HFFc6 (cell line): ENCODE measurements around the gene C10orf62. TPM values are rescaled to one million over a fixed set of nuclear protein-coding genes. Genes with fewer than 3 reads are reported as not detected.
"Not testable (repeated sequence)": the region's sequence is repeated elsewhere in the genome, so short reads cannot be mapped to it uniquely, and the experiment has no call there.

Experiments
- DNase-seq: peaks from one replicate; pipeline ENCODE4 v3.0.0-alpha.2; 2018
- H3K27ac Mint-ChIP-seq: 2 replicates; pipeline ENCODE4 v1.8.0; 2020; ENCODE audit warnings: mild to moderate bottlenecking, mixed read lengths
- H3K27me3 Mint-ChIP-seq: 2 replicates; pipeline ENCODE4 v1.8.0; 2021; ENCODE audit warnings: mild to moderate bottlenecking, moderate library complexity, mixed read lengths; ENCODE audit not compliant: insufficient read depth
- H3K36me3 Mint-ChIP-seq: 2 replicates; pipeline ENCODE4 v1.8.0; 2021; ENCODE audit warnings: low read depth, mixed read lengths
- H3K4me1 Mint-ChIP-seq: 2 replicates; pipeline ENCODE4 v1.8.0; 2020; ENCODE audit warnings: low read depth, mixed read lengths
- H3K4me3 Mint-ChIP-seq: 2 replicates; pipeline ENCODE4 v1.8.0; 2020; ENCODE audit warnings: mild to moderate bottlenecking, moderate library complexity, mixed read lengths
- H3K9me3 Mint-ChIP-seq: 2 replicates; pipeline ENCODE4 v1.8.0; 2020; ENCODE audit warnings: mild to moderate bottlenecking, mixed read lengths
- total RNA-seq, 6 experiments: library from RNA; stranded (reverse); fragmentation: NEBNext Ultra II Directional; extraction: Animal tissue kit (Norgen Biotek cat#: 25700); gene quantifications; 2 replicates in 1 of 6; 3 replicates in 5 of 6; pipeline ENCODE4 v1.2.3, GENCODE V29; 2021
- TF ChIP-seq, protein P1 (sequence below): fragments of 200-600 bp; sonication (generic); IDR thresholded peaks from 2 replicates; pipeline ENCODE4 v1.5.0; 2021; ENCODE audit warnings: antibody characterized with exemption, mild to moderate bottlenecking

C10orf62 gene
- total RNA-seq, 6 experiments from 2014 or later = not detected

DNA sequence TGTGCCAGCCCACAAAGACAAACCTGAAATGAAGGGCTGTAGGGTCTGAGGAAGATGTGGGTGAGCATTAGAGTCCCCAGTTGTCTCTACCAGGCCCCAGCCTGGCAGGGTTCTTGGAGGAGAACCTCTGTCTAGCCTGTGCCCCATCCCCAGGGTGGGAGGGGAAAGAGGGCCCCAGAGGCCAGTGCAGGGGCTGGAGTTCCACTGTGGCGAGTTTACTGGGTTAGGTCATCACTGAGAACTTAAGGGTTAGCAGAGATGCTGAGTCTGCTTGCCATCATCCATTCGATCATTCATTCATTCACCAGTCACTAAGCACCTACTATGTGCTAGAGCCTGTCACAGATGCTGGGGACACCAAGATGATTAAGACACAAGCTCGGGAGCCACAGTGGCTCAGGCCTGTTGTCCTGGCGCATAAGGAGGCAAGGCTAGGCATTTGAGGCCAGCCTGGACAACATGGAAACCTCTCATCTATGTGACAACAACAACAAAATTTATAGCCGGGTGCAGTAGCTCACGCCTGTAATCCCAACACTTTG, 14.3 kb upstream of the C10orf62 start:
- no peak overlapping the region for H3K4me3 Mint-ChIP-seq
- H3K9me3 Mint-ChIP-seq = no peaks in the 10 kb centered on the region
- no peaks in the 10 kb centered on the region; the same call in none of the 2 replicates for H3K27me3 Mint-ChIP-seq
- TF ChIP-seq, protein P1, sequence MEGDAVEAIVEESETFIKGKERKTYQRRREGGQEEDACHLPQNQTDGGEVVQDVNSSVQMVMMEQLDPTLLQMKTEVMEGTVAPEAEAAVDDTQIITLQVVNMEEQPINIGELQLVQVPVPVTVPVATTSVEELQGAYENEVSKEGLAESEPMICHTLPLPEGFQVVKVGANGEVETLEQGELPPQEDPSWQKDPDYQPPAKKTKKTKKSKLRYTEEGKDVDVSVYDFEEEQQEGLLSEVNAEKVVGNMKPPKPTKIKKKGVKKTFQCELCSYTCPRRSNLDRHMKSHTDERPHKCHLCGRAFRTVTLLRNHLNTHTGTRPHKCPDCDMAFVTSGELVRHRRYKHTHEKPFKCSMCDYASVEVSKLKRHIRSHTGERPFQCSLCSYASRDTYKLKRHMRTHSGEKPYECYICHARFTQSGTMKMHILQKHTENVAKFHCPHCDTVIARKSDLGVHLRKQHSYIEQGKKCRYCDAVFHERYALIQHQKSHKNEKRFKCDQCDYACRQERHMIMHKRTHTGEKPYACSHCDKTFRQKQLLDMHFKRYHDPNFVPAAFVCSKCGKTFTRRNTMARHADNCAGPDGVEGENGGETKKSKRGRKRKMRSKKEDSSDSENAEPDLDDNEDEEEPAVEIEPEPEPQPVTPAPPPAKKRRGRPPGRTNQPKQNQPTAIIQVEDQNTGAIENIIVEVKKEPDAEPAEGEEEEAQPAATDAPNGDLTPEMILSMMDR = no peak
- peak; percentile 5 for DNase-seq
- H3K36me3 Mint-ChIP-seq = no peaks in the 10 kb centered on the region
- H3K4me1 Mint-ChIP-seq = peaks cover 27% of the 10 kb centered on the region
- H3K27ac Mint-ChIP-seq = peak overlapping the region; percentile 47

DNA sequence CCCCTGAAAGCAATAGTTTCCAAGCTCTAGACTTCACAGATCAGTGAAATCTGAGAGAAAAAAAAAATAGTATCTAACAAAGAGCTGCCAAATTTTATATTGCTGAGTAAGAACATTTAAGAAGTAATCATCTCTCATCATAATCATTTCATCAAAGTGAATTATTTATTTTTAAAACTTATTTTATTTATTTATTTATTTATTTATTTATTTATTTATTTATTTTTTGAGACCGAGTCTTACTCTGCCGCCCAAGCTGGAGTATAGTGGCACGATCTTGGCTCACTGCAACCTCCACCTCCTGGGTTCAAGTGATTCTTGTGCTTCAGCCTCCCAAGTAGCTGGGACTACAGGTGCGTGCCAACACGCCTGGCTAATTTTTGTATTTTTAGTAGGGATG, 13.0 kb upstream of the C10orf62 start:
- not testable (repeated sequence) for H3K9me3 Mint-ChIP-seq, H3K36me3 Mint-ChIP-seq, H3K4me3 Mint-ChIP-seq, H3K27me3 Mint-ChIP-seq, DNase-seq, H3K27ac Mint-ChIP-seq
- H3K4me1 Mint-ChIP-seq = peaks cover 27% of the 10 kb centered on the region

DNA sequence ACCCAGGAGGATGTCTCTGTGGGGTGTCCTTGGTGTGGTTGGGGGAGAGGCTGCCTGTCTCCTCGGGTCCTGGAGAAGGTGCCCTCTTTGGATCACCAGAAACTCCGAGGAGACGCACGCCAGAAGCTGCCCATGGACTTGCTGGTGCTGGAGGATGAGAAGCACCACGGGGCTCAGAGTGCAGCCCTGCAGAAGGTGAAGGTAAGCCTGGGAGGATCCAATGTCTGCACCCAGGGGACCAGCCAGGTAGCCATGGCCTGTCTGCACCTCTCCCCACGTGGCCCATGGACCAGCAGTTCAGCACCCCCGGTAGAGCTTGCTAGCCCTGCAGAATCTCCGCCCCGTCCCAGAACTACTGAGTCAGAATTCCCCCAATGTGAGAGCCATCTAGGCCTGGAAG, 11.8 kb upstream of the C10orf62 start:
- H3K27me3 Mint-ChIP-seq = no peaks in the 10 kb centered on the region; the same call in none of the 2 replicates
- H3K4me1 Mint-ChIP-seq = peaks cover 24% of the 10 kb centered on the region
- no peak overlapping the region for H3K27ac Mint-ChIP-seq
- H3K4me3 Mint-ChIP-seq = no peak overlapping the region; the same call in 1 of the 2 replicates
- TF ChIP-seq, protein P1 = no peak
- DNase-seq = no peak
- no peaks in the 10 kb centered on the region for H3K36me3 Mint-ChIP-seq
- H3K9me3 Mint-ChIP-seq = no peaks in the 10 kb centered on the region

DNA sequence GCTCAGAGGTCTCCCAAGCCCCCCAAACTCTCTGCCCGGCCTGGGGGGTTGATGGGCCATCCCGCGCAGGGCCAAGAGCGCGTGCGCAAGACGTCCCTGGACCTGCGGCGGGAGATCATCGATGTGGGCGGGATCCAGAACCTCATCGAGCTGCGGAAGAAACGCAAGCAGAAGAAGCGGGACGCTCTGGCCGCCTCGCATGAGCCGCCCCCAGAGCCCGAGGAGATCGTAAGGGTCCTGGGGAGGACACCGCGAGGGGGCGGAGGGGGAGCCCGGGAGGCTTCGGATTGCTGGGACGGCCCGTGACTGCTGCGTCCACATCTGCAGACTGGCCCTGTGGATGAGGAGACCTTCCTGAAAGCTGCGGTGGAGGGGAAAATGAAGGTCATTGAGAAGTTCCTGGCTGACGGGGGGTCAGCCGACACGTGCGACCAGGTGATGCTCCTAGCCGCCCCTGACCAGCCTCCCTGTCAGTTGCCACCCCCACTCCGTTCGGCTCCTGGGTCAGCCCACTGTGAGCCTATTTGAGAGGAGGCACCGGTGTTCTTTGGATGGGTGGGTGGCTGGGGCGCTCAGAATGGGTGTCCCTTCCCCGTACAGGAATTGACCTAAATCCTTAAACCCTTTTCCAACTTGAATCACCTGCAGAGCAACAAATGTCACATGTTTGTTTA, 11.2 kb upstream of the C10orf62 start:
- no peak for DNase-seq
- Mint-ChIP-seq H3K27ac (peak overlapping the region; percentile 21), H3K9me3 (no peaks in the 10 kb centered on the region), H3K27me3 (no peaks in the 10 kb centered on the region; the same call in none of the 2 replicates), H3K36me3 (no peaks in the 10 kb centered on the region), H3K4me3 (peak overlapping the region; percentile 77), H3K4me1 (peaks cover 18% of the 10 kb centered on the region)
- TF ChIP-seq, protein P1 = no peak

DNA sequence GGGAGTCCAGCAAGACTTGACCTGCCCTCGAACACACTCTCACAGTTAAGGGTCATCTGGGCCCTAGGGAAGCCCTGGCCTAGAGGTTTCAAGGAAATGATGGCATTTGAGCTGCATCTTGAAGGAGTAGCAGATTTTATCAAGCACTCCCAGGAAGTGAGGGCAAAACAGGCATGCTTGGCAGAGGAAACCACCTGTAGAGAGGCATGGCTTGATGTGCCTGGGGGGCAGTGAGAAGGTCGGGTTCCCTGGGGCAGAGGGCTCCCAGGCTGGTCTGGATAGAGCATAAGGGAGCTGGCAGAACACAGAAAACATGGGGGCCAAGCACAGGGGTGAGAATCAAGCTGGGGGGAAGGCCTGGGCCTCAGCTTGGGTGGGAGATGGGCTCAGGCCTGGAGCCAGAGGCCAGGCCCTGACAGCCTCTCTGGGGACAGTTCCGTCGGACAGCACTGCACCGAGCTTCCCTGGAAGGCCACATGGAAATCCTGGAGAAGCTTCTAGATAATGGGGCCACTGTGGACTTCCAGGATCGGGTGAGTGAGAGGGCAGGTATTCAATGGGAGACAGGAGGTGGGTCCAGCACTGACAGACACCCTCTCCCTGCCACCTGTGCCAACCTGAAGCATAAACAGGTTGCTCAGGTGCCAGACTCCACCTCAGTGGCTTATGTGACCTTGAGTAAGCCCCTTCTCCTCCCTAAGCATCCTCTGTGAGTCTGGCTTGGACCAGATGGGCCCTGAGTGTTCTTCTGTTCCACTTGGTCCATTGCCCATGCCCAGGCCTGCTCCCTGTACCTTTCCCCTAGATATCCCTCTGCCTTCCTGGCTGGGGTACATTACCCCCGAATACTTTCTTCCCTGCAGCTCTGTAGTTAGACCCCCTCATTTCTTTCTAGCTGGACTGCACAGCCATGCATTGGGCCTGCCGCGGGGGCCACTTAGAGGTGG, 8.8 kb upstream of the C10orf62 start:
- Mint-ChIP-seq H3K4me3 (no peak overlapping the region), H3K9me3 (no peaks in the 10 kb centered on the region), H3K36me3 (no peaks in the 10 kb centered on the region), H3K4me1 (peaks cover 13% of the 10 kb centered on the region), H3K27ac (no peak overlapping the region), H3K27me3 (no peaks in the 10 kb centered on the region; the same call in none of the 2 replicates)
- DNase-seq = no peak
- TF ChIP-seq, protein P1 = no peak
